ENCODE measurements around the gene LRRC4C. TPM values are rescaled to one million over a fixed set of nuclear protein-coding genes. Genes with fewer than 3 reads are reported as not detected.

Gene LRRC4C
- total RNA-seq, 1 experiment from 2014 or later = 0.15 TPM

- TF ChIP-seq, protein P1, sequence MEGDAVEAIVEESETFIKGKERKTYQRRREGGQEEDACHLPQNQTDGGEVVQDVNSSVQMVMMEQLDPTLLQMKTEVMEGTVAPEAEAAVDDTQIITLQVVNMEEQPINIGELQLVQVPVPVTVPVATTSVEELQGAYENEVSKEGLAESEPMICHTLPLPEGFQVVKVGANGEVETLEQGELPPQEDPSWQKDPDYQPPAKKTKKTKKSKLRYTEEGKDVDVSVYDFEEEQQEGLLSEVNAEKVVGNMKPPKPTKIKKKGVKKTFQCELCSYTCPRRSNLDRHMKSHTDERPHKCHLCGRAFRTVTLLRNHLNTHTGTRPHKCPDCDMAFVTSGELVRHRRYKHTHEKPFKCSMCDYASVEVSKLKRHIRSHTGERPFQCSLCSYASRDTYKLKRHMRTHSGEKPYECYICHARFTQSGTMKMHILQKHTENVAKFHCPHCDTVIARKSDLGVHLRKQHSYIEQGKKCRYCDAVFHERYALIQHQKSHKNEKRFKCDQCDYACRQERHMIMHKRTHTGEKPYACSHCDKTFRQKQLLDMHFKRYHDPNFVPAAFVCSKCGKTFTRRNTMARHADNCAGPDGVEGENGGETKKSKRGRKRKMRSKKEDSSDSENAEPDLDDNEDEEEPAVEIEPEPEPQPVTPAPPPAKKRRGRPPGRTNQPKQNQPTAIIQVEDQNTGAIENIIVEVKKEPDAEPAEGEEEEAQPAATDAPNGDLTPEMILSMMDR (IDR thresholded peaks at IDR 0.05) = no peak
- TF ChIP-seq REST (IDR thresholded peaks at IDR 0.05; ENCODE audit: insufficient read depth in 1 of 2, low read depth in 2 of 2, low read length in 1 of 2) = no peak
- no peak for TF ChIP-seq TCF7L2 (IDR thresholded peaks at IDR 0.05; ENCODE audit: low read depth, low read length)
- no peak for TF ChIP-seq POLR2AphosphoS5 (IDR thresholded peaks at IDR 0.05; ENCODE audit: low read depth, low read length)
- TF ChIP-seq SIN3A (IDR thresholded peaks at IDR 0.05; ENCODE audit: borderline replicate concordance, insufficient read depth, low read depth, low read length) = no peak
- H3K27me3 ChIP-seq (ENCODE audit: control insufficient read depth, insufficient read depth, low read length) = no peaks in the 10 kb centered on the region
- no peaks in the 10 kb centered on the region for H3K36me3 ChIP-seq (ENCODE audit: control insufficient read depth, insufficient read depth, low read length)
- BruUV-seq (replicated peaks) = no TSS peak
- no peak overlapping the region for H3K27ac ChIP-seq (ENCODE audit: low read length)
- CTCF ChIA-PET = no interaction called here
- no peak overlapping the region for H3K4me3 ChIP-seq (ENCODE audit: low read depth in 2 of 2, low read length in 2 of 2)
- intact Hi-C loops (cut with micrococcal nuclease; ENCODE audit: unreplicated experiment) = no loop called here
- no peaks in the 10 kb centered on the region for H3K4me1 ChIP-seq (ENCODE audit: control insufficient read depth, insufficient read depth, low read length)
- POLR2A ChIA-PET = no interaction called here
- in situ Hi-C loops (cut with HindIII; ENCODE audit: low pct_unique_long_range_greater_than_20kb, low sequenced_read_pairs) = no loop called here
- ATAC-seq (no peak), DNase-seq (ENCODE audit: low read depth, low spot score) (no peak)
- no peaks in the 10 kb centered on the region for H3K9me3 ChIP-seq (ENCODE audit: control insufficient read depth, insufficient read depth, low read depth, low read length)
These were observed 346.3 kb downstream of the LRRC4C start for GRCh38 chr11:41113160-41113559.

GRCh38 chr11:41110527-41110926 lies 348.9 kb downstream of the LRRC4C start:
- H3K27ac ChIP-seq (ENCODE audit: low read length) = no peak overlapping the region
- intact Hi-C loops (cut with micrococcal nuclease; ENCODE audit: unreplicated experiment) = no loop called here
- H3K4me1 ChIP-seq (ENCODE audit: control insufficient read depth, insufficient read depth, low read length) = no peaks in the 10 kb centered on the region
- H3K4me3 ChIP-seq (ENCODE audit: low read depth in 2 of 2, low read length in 2 of 2) = no peak overlapping the region
- TF ChIP-seq, protein P1 (IDR thresholded peaks at IDR 0.05) = no peak
- TF ChIP-seq POLR2AphosphoS5 (IDR thresholded peaks at IDR 0.05; ENCODE audit: low read depth, low read length) (no peak), SIN3A (IDR thresholded peaks at IDR 0.05; ENCODE audit: borderline replicate concordance, insufficient read depth, low read depth, low read length) (no peak), TCF7L2 (IDR thresholded peaks at IDR 0.05; ENCODE audit: low read depth, low read length) (no peak), REST (IDR thresholded peaks at IDR 0.05; ENCODE audit: insufficient read depth in 1 of 2, low read depth in 2 of 2, low read length in 1 of 2) (no peak)
- H3K27me3 ChIP-seq (ENCODE audit: control insufficient read depth, insufficient read depth, low read length) = no peaks in the 10 kb centered on the region
- in situ Hi-C loops (cut with HindIII; ENCODE audit: low pct_unique_long_range_greater_than_20kb, low sequenced_read_pairs) = no loop called here
- ChIA-PET POLR2A (no interaction called here), CTCF (no interaction called here)
- H3K9me3 ChIP-seq (ENCODE audit: control insufficient read depth, insufficient read depth, low read depth, low read length) = no peaks in the 10 kb centered on the region
- no TSS peak for BruUV-seq (replicated peaks)
- ATAC-seq (no peak), DNase-seq (ENCODE audit: low read depth, low spot score) (no peak)
- no peaks in the 10 kb centered on the region for H3K36me3 ChIP-seq (ENCODE audit: control insufficient read depth, insufficient read depth, low read length)

All from Panc1 (cell line).